A673 (cell line): ENCODE data around the gene DOCK10. TPM values are rescaled to one million over a fixed set of nuclear protein-coding genes. Genes with fewer than 3 reads are reported as not detected.
"Not testable (repeated sequence)": the region's sequence is repeated elsewhere in the genome, so short reads cannot be mapped to it uniquely, and the experiment has no call there.

Experiments used
- BruUV-seq: library from RNA; stranded (reverse); fragments of 400-500 nt; replicated peaks from 2 replicates; lab custom pipeline; 2021; lab: Mats Ljungman, UMichigan
- CTCF ChIA-PET: fragments of 300-600 bp; sonication (Branson Sonifier 250); formaldehyde crosslinking; loops from one replicate; lab custom pipeline; 2022; ENCODE audit warnings: antibody characterized with exemption; lab: Charles Lee
- POLR2A ChIA-PET: fragments of 300-600 bp; sonication (Branson Sonifier 250); formaldehyde crosslinking; loops from one replicate; lab custom pipeline; 2022; ENCODE audit warnings: antibody characterized with exemption; ENCODE audit not compliant: low non-redundant PET; lab: Charles Lee
- DNase-seq: peaks from one replicate; pipeline ENCODE4 v3.0.0-alpha.2; 2015; ENCODE audit warnings: low spot score
- H3K27ac ChIP-seq: fragments of 200-600 bp; sonication (generic); 2 replicates; pipeline ENCODE4 v1.5.1; 2016; ENCODE audit warnings: mixed run types, low read depth, mild to moderate bottlenecking, mixed read lengths, antibody characterized with exemption, low read length; ENCODE audit not compliant: poor library complexity, severe bottlenecking
- H3K27me3 ChIP-seq: fragments of 200-600 bp; sonication (generic); replicated peaks from 2 replicates; pipeline ENCODE4 v1.6.1; 2017; ENCODE audit warnings: mixed run types, low read depth, mild to moderate bottlenecking, mixed read lengths, antibody characterized with exemption, low read length; ENCODE audit not compliant: insufficient read depth, poor library complexity
- H3K36me3 ChIP-seq: fragments of 200-600 bp; sonication (generic); 2 replicates; pipeline ENCODE4 v1.6.1; 2016; ENCODE audit warnings: mixed run types, mild to moderate bottlenecking, mixed read lengths, antibody characterized with exemption, low read length; ENCODE audit not compliant: insufficient read depth, poor library complexity, severe bottlenecking
- H3K4me1 ChIP-seq: fragments of 200-600 bp; sonication (generic); 2 replicates; pipeline ENCODE4 v1.6.1; 2017; ENCODE audit warnings: mixed run types, mild to moderate bottlenecking, mixed read lengths, antibody characterized with exemption, low read length; ENCODE audit not compliant: insufficient read depth, poor library complexity, severe bottlenecking
- H3K4me3 ChIP-seq: fragments of 200-600 bp; sonication (generic); 2 replicates; pipeline ENCODE4 v1.5.1; 2016; ENCODE audit warnings: low read depth, mixed run types, mild to moderate bottlenecking, mixed read lengths, low read length; ENCODE audit not compliant: poor library complexity, severe bottlenecking
- H3K9me3 ChIP-seq: fragments of 200-600 bp; sonication (generic); 2 replicates; pipeline ENCODE4 v1.6.1; 2016; ENCODE audit warnings: mixed run types, low read depth, mild to moderate bottlenecking, mixed read lengths, antibody characterized with exemption, low read length; ENCODE audit not compliant: poor library complexity, severe bottlenecking
- EZH2 ChIP-seq: fragments of 200-600 bp; sonication (generic); IDR thresholded peaks from 2 replicates; pipeline ENCODE4 v1.6.1; 2017; ENCODE audit warnings: borderline replicate concordance, low read depth, mild to moderate bottlenecking, mixed read lengths, antibody characterized with exemption, low read length; ENCODE audit not compliant: poor library complexity, severe bottlenecking
- intact Hi-C: fragments of 100-400 bp; cut with micrococcal nuclease; formaldehyde crosslinking; loops from one replicate; pipeline ENCODE4 v1.10.0; 2022; ENCODE audit not compliant: unreplicated experiment
- total RNA-seq: library from RNA; stranded (reverse); gene quantifications from 2 replicates; pipeline ENCODE4 v1.2.3, GENCODE V29; 2021
- TF ChIP-seq, protein P1 (sequence below): fragments of 300-800, 200-600 bp; sonication (generic); conservative IDR thresholded peaks from 2 replicates; pipeline ENCODE4 v1.5.1; 2017; ENCODE audit warnings: low read depth, mild to moderate bottlenecking, antibody characterized with exemption, low read length, moderate library complexity, mixed read lengths

The DOCK10 gene
- total RNA-seq, 1 experiment from 2014 or later = 5.1 TPM

DNA sequence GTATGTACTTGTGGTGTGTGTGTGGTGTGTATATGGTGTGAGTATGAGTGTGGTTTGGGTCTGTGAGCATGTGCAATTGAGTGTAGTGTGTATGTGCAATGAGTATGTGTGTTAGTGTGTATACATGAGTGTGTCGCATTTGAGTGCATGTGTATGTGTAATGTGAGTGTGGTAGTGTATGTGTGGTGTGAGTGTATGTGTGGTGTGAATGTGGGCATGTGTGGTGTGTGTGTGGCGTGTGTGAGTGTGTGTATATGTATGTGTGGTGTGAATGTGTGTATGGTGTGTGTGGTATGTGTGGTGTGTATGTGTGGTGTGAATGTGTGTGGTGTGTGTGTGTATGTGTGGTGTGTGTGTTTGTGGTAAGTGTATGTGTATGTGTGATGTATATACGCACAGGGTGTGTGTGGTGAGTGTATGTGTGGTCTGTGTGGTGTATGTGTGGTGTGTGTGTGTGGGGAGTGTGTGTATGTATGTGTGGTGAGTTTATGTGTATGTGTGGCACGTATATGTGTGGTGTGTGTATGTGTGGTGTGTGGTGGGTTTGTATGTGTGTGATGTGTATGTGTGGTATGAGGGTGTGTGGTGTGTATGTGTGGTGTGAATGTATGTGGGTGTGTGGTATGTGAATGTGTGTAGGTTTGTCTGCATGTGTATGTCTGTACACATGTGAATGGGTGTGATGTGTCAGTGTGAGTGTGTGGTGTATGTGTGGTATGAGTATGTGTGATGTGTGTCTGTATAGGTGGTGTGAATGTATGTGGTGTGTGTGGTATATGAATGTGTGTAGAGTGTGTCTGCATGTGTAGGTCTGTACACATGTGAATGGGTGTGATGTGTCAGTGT lies 123.4 kb downstream of the DOCK10 start:
- Histone ChIP-seq H3K9me3 (no peaks in the 10 kb centered on the region), H3K36me3 (no peaks in the 10 kb centered on the region), H3K27ac (no peak overlapping the region), H3K4me3 (no peak overlapping the region), H3K27me3 (no peaks in the 10 kb centered on the region), H3K4me1 (no peaks in the 10 kb centered on the region)
- POLR2A ChIA-PET = no interaction called here
- TF ChIP-seq, protein P1, sequence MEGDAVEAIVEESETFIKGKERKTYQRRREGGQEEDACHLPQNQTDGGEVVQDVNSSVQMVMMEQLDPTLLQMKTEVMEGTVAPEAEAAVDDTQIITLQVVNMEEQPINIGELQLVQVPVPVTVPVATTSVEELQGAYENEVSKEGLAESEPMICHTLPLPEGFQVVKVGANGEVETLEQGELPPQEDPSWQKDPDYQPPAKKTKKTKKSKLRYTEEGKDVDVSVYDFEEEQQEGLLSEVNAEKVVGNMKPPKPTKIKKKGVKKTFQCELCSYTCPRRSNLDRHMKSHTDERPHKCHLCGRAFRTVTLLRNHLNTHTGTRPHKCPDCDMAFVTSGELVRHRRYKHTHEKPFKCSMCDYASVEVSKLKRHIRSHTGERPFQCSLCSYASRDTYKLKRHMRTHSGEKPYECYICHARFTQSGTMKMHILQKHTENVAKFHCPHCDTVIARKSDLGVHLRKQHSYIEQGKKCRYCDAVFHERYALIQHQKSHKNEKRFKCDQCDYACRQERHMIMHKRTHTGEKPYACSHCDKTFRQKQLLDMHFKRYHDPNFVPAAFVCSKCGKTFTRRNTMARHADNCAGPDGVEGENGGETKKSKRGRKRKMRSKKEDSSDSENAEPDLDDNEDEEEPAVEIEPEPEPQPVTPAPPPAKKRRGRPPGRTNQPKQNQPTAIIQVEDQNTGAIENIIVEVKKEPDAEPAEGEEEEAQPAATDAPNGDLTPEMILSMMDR = no peak
- no peak for TF ChIP-seq EZH2
- intact Hi-C loops = no loop called here
- CTCF ChIA-PET = no interaction called here
- no TSS peak for BruUV-seq
- DNase-seq = no peak

DNA sequence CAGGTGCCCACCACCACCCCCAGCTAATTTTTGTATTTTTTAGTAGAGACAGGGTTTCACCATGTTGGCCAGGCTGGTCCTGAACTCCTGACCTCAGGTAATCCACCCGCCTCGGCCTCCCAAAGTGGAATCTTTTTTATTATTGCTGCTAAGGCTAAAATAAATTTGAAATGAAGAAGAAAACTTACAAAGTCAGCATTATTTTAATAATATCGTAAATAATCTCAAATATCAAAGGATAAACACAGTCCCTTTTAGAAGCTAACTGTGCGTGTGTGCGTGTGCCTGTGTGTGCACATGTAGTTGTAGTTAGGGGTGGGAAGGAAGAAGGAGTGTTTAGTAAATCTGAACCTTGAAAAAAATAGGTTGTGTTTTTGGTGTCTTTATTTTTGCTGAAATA lies 125.0 kb downstream of the DOCK10 start:
- H3K9me3 ChIP-seq, BruUV-seq, POLR2A ChIA-PET, DNase-seq, intact Hi-C loops, CTCF ChIA-PET, H3K27me3 ChIP-seq, H3K4me1 ChIP-seq, H3K27ac ChIP-seq, H3K36me3 ChIP-seq, H3K4me3 ChIP-seq: not testable (repeated sequence)

DNA sequence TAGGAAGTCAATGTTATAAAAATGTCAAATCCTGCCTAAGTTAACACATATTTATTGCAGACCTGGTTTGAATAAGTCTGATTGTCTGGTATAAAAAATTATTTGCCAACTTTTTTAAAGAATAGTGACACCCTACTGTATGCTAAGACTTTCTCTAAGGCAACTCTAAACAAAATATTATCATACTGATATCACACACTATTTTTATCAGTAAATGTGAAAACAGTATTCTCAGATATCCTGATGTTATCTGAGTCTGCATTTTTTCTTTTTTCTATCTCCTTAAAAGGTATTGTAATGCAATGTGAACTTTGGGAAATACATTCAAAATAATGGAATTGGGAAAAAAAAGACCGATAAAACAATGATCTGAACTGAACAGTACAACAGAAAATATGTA lies 127.1 kb downstream of the DOCK10 start:
- BruUV-seq = no TSS peak
- no peak for DNase-seq
- ChIA-PET POLR2A (no interaction called here), CTCF (no interaction called here)
- Histone ChIP-seq H3K4me1 (no peaks in the 10 kb centered on the region), H3K36me3 (no peaks in the 10 kb centered on the region), H3K27me3 (no peaks in the 10 kb centered on the region), H3K9me3 (no peaks in the 10 kb centered on the region), H3K4me3 (no peak overlapping the region), H3K27ac (no peak overlapping the region)
- no peak for TF ChIP-seq EZH2
- TF ChIP-seq, protein P1 = no peak
- intact Hi-C loops = no loop called here

- no peak for TF ChIP-seq EZH2
- TF ChIP-seq, protein P1 = no peak
- Histone ChIP-seq H3K4me1 (no peaks in the 10 kb centered on the region), H3K9me3 (no peaks in the 10 kb centered on the region), H3K4me3 (no peak overlapping the region), H3K27ac (no peak overlapping the region), H3K36me3 (no peaks in the 10 kb centered on the region), H3K27me3 (no peaks in the 10 kb centered on the region)
- CTCF ChIA-PET = interaction anchor here (0.6 kb wide), 1 partner anchor 853 kb away, joined by 3 read pairs; no protein-coding TSS in a partner anchor
- intact Hi-C loops = no loop called here
- BruUV-seq = no TSS peak
- no peak for DNase-seq
- POLR2A ChIA-PET = no interaction called here
Measured at GRCh38 chr2:224910574-224910925, 131.7 kb downstream of the DOCK10 start.
